Stimulated activated CD4-positive, alpha-beta T cell treated with anti-CD3 and anti-CD28 coated beads, Interleukin-1b, Interleukin-23, amount 100 ng/mL, for 4 hours (primary cell): ENCODE data around the gene IKBKE.
A peak's percentile ranks its signal among the peaks of the same experiment; 100 is the strongest.

Experiments used
- DNase-seq, 2 donors: peaks; one replicate each; pipeline ENCODE4 v3.0.0-alpha.2; 2020; ENCODE audit warnings: low read depth in 2 of 2

Gene IKBKE

DNA sequence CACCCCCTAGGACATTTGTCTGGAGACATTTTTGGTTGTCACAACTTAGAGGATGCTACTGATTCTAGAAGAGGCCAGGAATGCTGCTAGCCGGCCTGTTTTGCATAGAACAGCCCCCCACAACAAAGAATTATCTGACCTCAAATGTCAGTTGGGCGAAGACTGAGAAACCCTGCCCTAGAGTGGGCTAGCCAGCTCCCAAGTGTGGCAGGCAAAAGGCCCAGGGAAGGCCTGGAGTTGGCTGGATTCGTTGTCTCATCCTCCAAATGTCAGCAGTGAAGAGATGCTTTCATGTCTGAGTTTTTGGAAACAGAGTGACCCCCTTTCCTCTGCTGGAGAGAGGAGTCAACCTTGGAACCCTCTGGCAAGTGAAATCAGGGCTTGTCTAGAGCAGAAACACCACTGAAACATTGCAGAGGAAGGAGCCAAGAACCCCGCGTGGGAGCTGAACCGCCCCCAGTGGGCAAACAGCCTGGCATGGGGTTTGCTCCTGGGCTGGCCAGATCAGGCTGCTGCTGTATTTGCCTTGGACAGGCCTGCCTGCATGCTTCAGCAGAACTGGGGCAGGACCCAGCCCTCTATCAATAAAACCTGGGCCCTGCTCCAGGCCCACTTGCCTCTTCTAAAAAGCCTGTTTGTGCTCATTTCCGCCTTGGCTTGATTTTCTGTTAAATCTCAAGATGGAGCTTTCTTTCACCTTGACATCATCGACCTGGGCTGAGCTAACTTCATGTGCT lies 69.9 kb downstream of the IKBKE start:
- DNase-seq, result no peak

DNA sequence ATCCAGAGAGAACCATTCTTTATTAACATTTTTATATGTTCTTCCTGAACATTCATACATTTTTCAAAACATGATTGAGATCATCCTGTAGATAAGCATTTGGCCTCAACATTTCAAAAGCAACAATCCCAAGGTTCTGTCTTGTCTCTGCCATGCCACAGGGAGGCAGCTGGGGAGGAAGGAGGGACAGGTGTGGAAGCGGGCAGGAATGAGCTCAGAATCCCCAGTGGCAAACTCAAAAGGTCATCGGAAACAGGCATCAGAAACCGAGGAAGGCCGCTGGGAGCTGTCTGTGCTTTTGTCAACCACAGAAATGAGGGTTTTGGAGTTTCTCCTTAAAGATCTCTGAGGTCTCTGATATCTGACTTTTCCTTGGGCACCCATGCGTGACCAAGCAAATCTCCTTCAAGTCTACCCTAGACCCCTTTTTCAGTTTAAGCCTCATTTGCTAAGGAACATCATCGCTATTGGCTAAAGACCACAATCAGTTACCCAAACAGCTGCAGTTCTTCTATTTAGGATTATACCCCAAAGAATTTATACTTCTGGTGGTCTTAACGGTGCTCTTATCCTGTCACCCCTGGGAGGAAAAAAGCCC lies 71.1 kb downstream of the IKBKE start:
- DNase-seq, result no peak

DNA sequence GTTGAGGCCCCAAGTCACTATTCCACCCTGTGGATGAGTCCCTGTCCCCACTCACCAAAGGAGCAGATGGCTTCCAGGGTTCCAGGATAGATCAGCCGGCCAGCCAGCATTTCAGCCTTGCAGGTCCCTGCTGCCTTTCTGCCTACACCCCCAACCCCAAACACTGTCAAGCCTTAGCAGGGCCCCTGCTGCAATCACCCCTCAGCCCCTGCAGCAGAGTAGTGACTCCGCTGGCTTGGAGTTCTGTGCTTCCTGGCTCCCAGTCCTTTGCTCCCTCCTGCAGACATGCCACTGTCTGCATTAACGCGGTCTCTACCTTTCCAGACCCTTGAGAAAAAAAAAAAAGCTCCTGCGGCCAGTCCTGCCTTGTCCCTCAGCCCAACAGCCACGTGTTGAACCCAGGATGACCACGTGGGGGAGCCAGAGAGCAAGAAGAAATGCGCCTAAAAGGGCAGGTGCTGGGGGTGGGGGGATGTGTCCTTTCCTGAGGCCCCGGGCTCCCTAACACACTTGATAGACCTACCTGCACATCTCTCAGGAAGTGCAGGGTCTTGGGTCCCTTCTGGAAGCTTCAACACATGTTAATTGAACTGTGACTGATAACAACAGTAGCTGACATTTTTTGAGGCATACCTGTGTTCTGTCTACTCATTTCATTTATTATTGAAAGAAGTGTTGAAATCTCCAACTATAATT lies 74.4 kb downstream of the IKBKE start:
- DNase-seq, result peak; percentile 81 to 87

DNA sequence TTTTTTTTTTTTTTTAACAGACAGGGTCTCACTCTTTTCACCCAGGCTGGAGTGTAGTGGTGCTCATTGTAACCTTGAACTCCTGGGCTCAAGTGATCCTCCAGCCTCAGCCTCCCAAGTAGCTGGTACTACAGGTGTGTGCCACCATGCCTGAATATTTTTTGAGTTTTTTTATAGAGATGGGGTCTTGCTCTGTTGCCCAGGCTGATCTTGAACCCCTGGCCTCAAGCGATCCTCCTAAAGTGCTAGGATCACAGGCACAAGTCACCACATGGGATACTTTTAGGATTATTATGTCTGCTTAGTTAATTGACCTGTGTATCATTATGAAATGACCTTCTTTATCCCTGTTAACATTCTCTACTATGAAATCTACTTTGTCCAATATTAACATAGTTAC lies 75.1 kb downstream of the IKBKE start:
- DNase-seq, result no peak
